RWPE2 (cell line): ENCODE data around the gene UTP15.

Source experiments
- ATAC-seq: fragments of 200-7000 bp; cut with Tn5 transposase; 3 replicates; pipeline ENCODE4 v1.9.1; 2021; ENCODE audit warnings: low read depth
- DNase-seq: peaks from one replicate; pipeline ENCODE4 v3.0.0-alpha.2; 2020; ENCODE audit warnings: low spot score
- H3K27ac ChIP-seq: fragments of 450-650 bp; 2 replicates; pipeline ENCODE4 v1.5.1; 2017; ENCODE audit warnings: mild to moderate bottlenecking; ENCODE audit not compliant: poor library complexity, severe bottlenecking
- H3K27me3 ChIP-seq: fragments of 250-450 bp; sonication (Bioruptor Pico); 2 replicates; pipeline ENCODE4 v1.5.1; 2021; ENCODE audit warnings: mild to moderate bottlenecking, moderate library complexity; ENCODE audit not compliant: insufficient read depth, poor library complexity, severe bottlenecking
- H3K36me3 ChIP-seq: fragments of 250-450 bp; sonication (Bioruptor Pico); 2 replicates; pipeline ENCODE4 v1.5.1; 2020; ENCODE audit warnings: low read depth, mild to moderate bottlenecking, moderate library complexity
- H3K4me1 ChIP-seq: fragments of 250-450 bp; sonication (Bioruptor Pico); 2 replicates; pipeline ENCODE4 v1.5.1; 2021; ENCODE audit warnings: mild to moderate bottlenecking, moderate library complexity; ENCODE audit not compliant: insufficient read depth, poor library complexity, severe bottlenecking
- H3K4me3 ChIP-seq: fragments of 250-450 bp; sonication (Bioruptor Pico); 2 replicates; pipeline ENCODE4 v1.5.1; 2021; ENCODE audit warnings: mild to moderate bottlenecking, moderate library complexity; ENCODE audit not compliant: severe bottlenecking
- H3K9me3 ChIP-seq: fragments of 250-450 bp; sonication (Bioruptor Pico); 2 replicates; pipeline ENCODE4 v1.5.1; 2021; ENCODE audit warnings: mild to moderate bottlenecking, moderate library complexity; ENCODE audit not compliant: severe bottlenecking
- CTCF ChIP-seq: fragments of 450-650 bp; IDR thresholded peaks from one replicate; pipeline ENCODE4 v1.5.1; 2017; ENCODE audit warnings: mild to moderate bottlenecking, moderate library complexity; ENCODE audit not compliant: poor library complexity, severe bottlenecking

Gene UTP15

DNA sequence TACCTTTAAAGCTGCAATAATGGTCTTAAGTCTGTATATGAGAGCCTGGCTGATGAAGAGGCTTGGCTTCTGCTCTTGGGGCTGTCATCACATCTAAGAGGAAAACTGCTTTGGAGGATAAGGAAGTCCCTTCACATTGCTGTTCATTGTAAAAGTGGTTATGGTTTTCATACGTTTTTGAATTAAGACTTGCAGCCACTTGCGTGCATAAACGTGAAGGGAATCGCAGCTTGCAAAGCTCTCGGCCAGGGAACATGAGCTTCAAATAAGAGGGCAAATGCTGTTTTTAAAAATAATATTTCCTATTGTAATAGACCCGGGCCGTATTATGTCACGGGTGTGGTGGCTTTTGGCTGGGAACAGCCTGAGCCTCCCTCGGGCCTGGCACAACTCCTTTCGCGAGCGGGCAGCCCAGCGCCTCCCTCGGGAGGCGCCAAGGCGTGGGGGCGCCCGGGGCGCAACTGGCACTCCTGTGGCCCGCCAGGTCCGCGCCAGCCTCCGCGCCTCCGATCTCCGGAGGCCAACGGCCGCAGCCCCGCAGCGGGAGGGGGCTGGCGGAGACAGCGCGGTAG is 59.9 kb downstream of the UTP15 start:
- DNase-seq: no peak
- Histone ChIP-seq H3K27me3 (no peaks in the 10 kb centered on the region), H3K36me3 (no peaks in the 10 kb centered on the region; the same call in 1 of the 2 replicates), H3K27ac (peak overlapping the region; percentile 77), H3K4me3 (peak overlapping the region; percentile 86), H3K9me3 (no peaks in the 10 kb centered on the region), H3K4me1 (peaks cover 26% of the 10 kb centered on the region)
- no peak for ATAC-seq
- no peak for TF ChIP-seq CTCF

DNA sequence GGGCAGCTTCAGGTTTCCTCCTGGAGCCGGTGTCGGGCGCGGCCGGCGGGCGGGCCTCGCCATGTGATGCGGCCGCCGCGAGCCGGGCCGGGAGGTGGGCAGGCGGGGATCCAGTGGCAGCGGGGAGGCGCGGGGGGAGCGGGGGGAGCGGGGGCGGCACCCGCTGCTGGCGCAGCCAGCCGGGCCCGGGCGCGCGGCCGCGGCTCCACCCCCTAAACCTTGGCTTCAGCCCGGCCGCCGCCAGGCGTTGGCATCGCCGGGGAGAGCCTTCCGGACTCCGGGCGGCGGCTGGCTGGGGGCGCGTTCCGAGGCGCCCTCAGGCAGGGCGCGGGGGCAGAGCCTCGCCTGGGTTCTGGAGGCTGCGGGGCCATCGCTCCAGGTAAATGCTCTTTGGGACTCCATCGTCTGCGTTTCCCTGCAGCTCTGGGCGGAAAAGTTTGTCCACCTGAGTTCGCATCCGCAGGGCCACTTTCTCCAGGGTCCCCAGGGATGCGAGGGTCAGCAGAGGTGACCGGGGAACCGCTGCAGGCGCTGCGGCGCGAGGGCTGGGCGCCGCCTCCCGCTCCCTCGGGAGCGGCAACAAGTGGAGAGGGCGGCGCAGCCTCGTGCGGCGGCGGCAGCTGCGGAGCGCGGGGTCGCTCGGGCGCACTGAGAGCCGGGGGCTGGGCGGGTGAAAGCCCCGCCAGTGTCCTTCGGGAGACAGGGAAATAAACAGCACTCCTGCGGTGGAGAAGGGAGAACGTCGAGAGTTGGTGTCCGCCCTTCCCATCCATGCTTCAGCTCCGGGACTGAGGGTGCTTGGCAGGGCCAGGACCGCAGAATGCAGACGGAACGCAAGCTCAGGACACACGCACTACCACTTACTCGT is 60.6 kb downstream of the UTP15 start, which contains the start of gene ARHGEF28:
Gene ARHGEF28 (plus strand): TSS at position 253 of the 868 bp plus-strand sequence. CDS start 58,656 bp downstream, outside the sequence.
- peak; percentile 72 for ATAC-seq
- no peaks in the 10 kb centered on the region for H3K9me3 ChIP-seq
- H3K4me3 ChIP-seq: peak within 1 kb of the TSS; percentile 86
- H3K27me3 ChIP-seq: no peaks in the 10 kb centered on the region
- H3K36me3 ChIP-seq: no peaks in the 10 kb centered on the region; the same call in 1 of the 2 replicates
- peak within 1 kb of the TSS; percentile 77 for H3K27ac ChIP-seq
- peak; percentile 20 for TF ChIP-seq CTCF
- peaks cover 27% of the 10 kb centered on the region for H3K4me1 ChIP-seq
- peak; percentile 89 for DNase-seq

GRCh38 chr5:73626814-73627313 is 61.3 kb downstream of the UTP15 start:
- H3K36me3 ChIP-seq: no peaks in the 10 kb centered on the region; the same call in 1 of the 2 replicates
- ATAC-seq (no peak), DNase-seq (no peak)
- H3K27me3 ChIP-seq: no peaks in the 10 kb centered on the region
- H3K4me1 ChIP-seq: peaks cover 27% of the 10 kb centered on the region
- no peaks in the 10 kb centered on the region for H3K9me3 ChIP-seq
- H3K27ac ChIP-seq: peak overlapping the region; percentile 77
- peak overlapping the region; percentile 86 for H3K4me3 ChIP-seq
- no peak for TF ChIP-seq CTCF

DNA sequence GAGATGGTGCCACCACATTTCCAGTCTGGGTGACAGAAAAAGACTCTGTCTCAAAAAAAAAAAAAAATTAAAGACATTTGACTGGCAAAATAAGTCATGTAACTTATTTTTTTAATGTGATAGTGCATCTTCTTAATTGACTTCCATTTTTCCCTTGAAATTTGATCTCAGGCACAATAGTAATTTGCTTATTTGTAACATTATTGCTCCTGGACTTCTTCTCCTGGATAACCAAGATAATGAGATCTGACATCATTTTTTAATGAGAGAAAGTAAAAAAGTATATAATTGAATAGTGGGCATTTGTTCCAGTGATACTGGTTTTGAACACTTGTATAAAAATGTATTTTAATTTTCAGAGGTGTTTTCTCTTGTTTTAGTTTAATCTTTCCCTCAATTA is 63.9 kb downstream of the UTP15 start:
- peak overlapping the region; percentile 99 for H3K27ac ChIP-seq
- TF ChIP-seq CTCF: no peak
- H3K4me3 ChIP-seq: no peak overlapping the region
- peaks cover 42% of the 10 kb centered on the region for H3K4me1 ChIP-seq
- peaks cover 13% of the 10 kb centered on the region for H3K36me3 ChIP-seq
- DNase-seq: no peak
- no peaks in the 10 kb centered on the region for H3K9me3 ChIP-seq
- no peak for ATAC-seq
- no peaks in the 10 kb centered on the region for H3K27me3 ChIP-seq
